Hepatocyte (in vitro differentiated cells): Measurements from ENCODE around the gene S100A6. TPM values are rescaled to one million over a fixed set of nuclear protein-coding genes. Genes with fewer than 3 reads are reported as not detected.

Source experiments
- DNase-seq: peaks from one replicate; pipeline ENCODE4 v3.0.0-alpha.2; 2016; ENCODE audit warnings: low spot score
- H2AFZ ChIP-seq: fragments of 200-600 bp; sonication (generic); 2 replicates; pipeline ENCODE4 v1.6.0; 2016; ENCODE audit warnings: antibody characterized with exemption, mild to moderate bottlenecking
- H3K27ac ChIP-seq: fragments of 200-600 bp; sonication (generic); 2 replicates; pipeline ENCODE4 v1.5.1; 2016; ENCODE audit warnings: mild to moderate bottlenecking
- H3K27me3 ChIP-seq: fragments of 200-600 bp; sonication (generic); 2 replicates; pipeline ENCODE4 v1.6.1; 2016
- H3K36me3 ChIP-seq: fragments of 200-600 bp; sonication (generic); replicated peaks from 2 replicates; pipeline ENCODE4 v1.5.1; 2016; ENCODE audit warnings: low read depth; ENCODE audit not compliant: insufficient read depth
- H3K4me1 ChIP-seq: fragments of 200-600 bp; sonication (generic); 2 replicates; pipeline ENCODE4 v1.5.1; 2016; ENCODE audit warnings: mild to moderate bottlenecking, moderate library complexity; ENCODE audit not compliant: insufficient read depth
- H3K4me2 ChIP-seq: fragments of 200-600 bp; sonication (generic); 2 replicates; pipeline ENCODE4 v1.6.0; 2016
- H3K4me3 ChIP-seq: fragments of 200-600 bp; sonication (generic); 2 replicates; pipeline ENCODE4 v1.5.1; 2016; ENCODE audit warnings: mild to moderate bottlenecking
- H3K79me2 ChIP-seq: fragments of 200-600 bp; sonication (generic); 2 replicates; pipeline ENCODE4 v1.6.0; 2017; ENCODE audit warnings: mild to moderate bottlenecking
- H3K9me2 ChIP-seq: fragments of 200-600 bp; sonication (generic); replicated peaks from 2 replicates; pipeline ENCODE4 v1.6.0; 2017; ENCODE audit warnings: mild to moderate bottlenecking; ENCODE audit not compliant: insufficient read depth
- H3K9me3 ChIP-seq: fragments of 200-600 bp; sonication (generic); 2 replicates; pipeline ENCODE4 v1.5.1; 2016; ENCODE audit warnings: low read depth, mild to moderate bottlenecking
- H4K20me1 ChIP-seq: fragments of 200-600 bp; sonication (generic); 2 replicates; pipeline ENCODE4 v1.6.0; 2016; ENCODE audit warnings: mild to moderate bottlenecking; ENCODE audit not compliant: insufficient read depth, poor library complexity, severe bottlenecking
- CTCF ChIP-seq: fragments of 200-600 bp; sonication (generic); IDR thresholded peaks from 2 replicates; pipeline ENCODE4 v1.5.1; 2016; ENCODE audit warnings: antibody characterized with exemption, mild to moderate bottlenecking; ENCODE audit not compliant: poor library complexity
- EZH2 ChIP-seq: fragments of 200-600 bp; sonication (generic); IDR thresholded peaks from 2 replicates; pipeline ENCODE4 v1.6.1; 2016; ENCODE audit warnings: antibody characterized with exemption, mild to moderate bottlenecking, borderline replicate concordance
- EZH2phosphoT487 ChIP-seq: fragments of 200-600 bp; sonication (generic); IDR thresholded peaks from one replicate; pipeline ENCODE4 v1.6.1; 2018; ENCODE audit warnings: antibody characterized with exemption, mild to moderate bottlenecking, low read depth, moderate library complexity; ENCODE audit not compliant: unreplicated experiment, severe bottlenecking
- WGBS: methylation state at CpG from one replicate; pipeline ENCODE4 v1.1.6; 2016; ENCODE audit warnings: low lambda C conversion rate; ENCODE audit errors: missing lambda C conversion rate; 5-methylcytosine and 5-hydroxymethylcytosine counted together
- polyA plus RNA-seq: library from polyadenylated mRNA; unstranded; fragments of >200 nt; fragmentation: Nextera tagmentation; extraction: Ambion mirVana; gene quantifications from 2 replicates; pipeline ENCODE4 v1.2.1, GENCODE V29; 2016
- total RNA-seq: library from RNA; depleted of rRNA; stranded (reverse); fragments of >200 nt; gene quantifications from 2 replicates; pipeline ENCODE4 v1.2.3, GENCODE V29; 2014

Gene S100A6
- total and polyA plus RNA-seq, 2 experiments from 2014 or later: 173 to 657 TPM

DNA sequence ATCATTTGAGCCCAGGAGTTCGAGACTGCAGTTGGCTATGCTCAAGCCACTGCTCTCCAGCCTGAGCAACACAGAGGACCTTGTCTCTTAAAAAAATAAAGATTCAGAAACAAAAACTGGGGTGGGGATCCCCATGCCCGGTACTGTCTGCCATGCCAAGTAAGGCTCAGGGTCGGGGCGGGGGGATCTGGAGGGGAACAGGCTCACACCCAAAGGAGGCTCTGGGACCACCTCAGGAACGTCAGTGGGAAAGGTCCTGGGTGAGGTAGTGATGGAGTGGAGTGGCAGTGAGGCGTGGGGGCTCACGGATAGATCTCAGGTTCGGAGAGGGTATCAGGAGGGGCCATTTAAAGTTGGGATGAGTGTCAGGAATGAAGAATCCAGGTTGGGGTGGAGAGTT lies 10.6 kb upstream of the S100A6 start:
- TF ChIP-seq CTCF: no peak
- TF ChIP-seq EZH2phosphoT487: no peak
- TF ChIP-seq EZH2: no peak
- peak overlapping the region; percentile 97 for H3K27ac ChIP-seq
- no peaks in the 10 kb centered on the region for H3K36me3 ChIP-seq
- no peaks in the 10 kb centered on the region for H4K20me1 ChIP-seq
- 92% methylated on average over 8 of the region's 8 CpGs for WGBS
- no peak overlapping the region for H3K4me3 ChIP-seq
- H3K4me1 ChIP-seq: peaks cover 69% of the 10 kb centered on the region
- no peaks in the 10 kb centered on the region for H3K9me3 ChIP-seq
- H3K4me2 ChIP-seq: peak overlapping the region; percentile 63
- no peak overlapping the region for H2AFZ ChIP-seq
- H3K79me2 ChIP-seq: peaks cover 9% of the 10 kb centered on the region
- no peak for DNase-seq
- H3K9me2 ChIP-seq: no peaks in the 10 kb centered on the region
- H3K27me3 ChIP-seq: no peaks in the 10 kb centered on the region

DNA sequence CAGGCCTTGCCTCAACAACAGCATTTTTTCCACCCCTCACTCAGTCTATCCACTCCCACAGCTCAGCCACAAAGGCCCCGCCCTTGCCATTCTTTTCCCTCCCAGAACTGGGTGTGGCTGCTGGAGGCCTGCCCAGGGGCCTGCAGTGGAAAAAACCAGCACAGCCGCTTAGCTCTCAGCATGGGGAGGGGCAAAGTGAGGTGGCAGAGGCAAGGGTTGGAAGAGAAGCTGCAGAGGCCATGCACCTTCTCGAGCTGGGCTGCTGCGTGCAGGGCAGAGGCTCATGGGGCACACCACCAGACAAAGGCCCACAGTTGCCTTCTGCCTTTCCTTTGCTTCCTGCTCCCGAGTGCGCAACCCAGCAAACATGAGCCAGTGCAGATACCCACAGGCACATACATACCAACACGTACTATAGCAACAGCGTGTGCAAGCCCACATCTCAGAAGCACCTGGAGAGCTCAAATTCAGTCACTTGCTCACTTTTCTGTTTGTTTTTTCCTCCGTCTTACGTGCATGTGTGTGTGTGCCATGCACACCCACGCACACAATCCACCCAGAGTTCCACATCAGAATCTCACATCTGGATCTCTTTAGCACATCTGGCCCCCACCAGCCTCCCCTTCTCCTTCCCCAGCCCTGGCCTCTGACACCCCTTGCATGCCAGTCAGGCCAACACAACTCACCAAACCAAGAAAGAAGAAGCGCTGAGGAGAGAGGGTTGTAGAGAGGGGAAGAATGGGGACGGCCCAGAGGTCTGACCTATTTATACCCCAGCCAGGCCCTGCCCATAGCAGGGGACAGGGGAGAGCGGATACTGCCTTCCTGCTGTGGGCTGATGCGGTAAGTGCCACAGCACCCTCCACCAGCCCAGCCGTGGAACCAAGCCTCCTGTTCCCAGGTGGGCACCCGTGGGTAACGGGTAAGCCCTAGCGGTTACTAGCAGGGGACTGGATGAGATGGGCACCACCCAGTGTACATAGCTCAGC lies 9.6 kb upstream of the S100A6 start, which contains the start of gene S100A4:
TSS of gene S100A4 (minus strand) at position 740 of the 989 bp plus-strand sequence. CDS start 1,012 bp downstream, outside the sequence.
- TF ChIP-seq EZH2phosphoT487 (no peak), CTCF (no peak), EZH2 (no peak)
- WGBS: 34% methylated on average over 19 of the region's 19 CpGs
- H3K27me3 ChIP-seq: no peaks in the 10 kb centered on the region
- H3K36me3 ChIP-seq: no peaks in the 10 kb centered on the region
- peak within 1 kb of the TSS; percentile 21 for H2AFZ ChIP-seq
- H3K9me3 ChIP-seq: no peaks in the 10 kb centered on the region
- H3K79me2 ChIP-seq: peaks cover 9% of the 10 kb centered on the region
- peak within 1 kb of the TSS; percentile 72 for H3K4me2 ChIP-seq
- no peaks in the 10 kb centered on the region for H4K20me1 ChIP-seq
- no peaks in the 10 kb centered on the region for H3K9me2 ChIP-seq
- DNase-seq: peak; percentile 97
- peaks cover 69% of the 10 kb centered on the region for H3K4me1 ChIP-seq
- no peak within 1 kb of the TSS for H3K4me3 ChIP-seq
- peak within 1 kb of the TSS; percentile 97 for H3K27ac ChIP-seq

DNA sequence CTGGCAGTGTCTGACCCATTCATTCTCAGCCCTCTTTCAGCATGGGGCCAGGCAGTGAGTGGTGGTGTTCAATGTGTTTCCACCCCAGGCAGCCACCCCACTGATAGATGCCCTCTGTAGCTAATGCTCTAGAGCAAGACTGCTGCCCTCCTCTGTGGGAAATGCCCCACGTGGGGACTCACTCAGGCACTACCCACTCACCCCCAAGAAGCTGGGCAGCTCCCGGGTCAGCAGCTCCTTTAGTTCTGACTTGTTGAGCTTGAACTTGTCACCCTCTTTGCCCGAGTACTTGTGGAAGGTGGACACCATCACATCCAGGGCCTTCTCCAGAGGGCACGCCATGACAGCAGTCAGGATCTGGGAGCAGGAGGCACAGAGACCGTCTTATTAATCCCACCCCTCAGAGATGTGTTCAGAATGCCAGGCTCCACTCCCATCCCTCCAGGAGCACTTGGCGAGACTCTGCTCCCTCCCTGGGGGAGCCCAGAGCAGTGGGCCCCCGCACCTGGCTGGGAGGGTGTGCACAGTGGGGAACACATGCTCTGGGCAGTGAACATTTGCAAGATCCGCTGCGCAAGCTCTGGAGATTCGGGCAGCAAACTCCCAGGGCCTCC lies 8.8 kb upstream of the S100A6 start:
- no peak for DNase-seq
- Histone ChIP-seq H3K27me3 (no peaks in the 10 kb centered on the region), H3K4me1 (peaks cover 61% of the 10 kb centered on the region), H3K9me3 (no peaks in the 10 kb centered on the region), H3K79me2 (peaks cover 9% of the 10 kb centered on the region), H2AFZ (peak overlapping the region; percentile 21), H3K27ac (peak overlapping the region; percentile 97), H3K36me3 (no peaks in the 10 kb centered on the region), H3K4me2 (peak overlapping the region; percentile 72), H3K4me3 (no peak overlapping the region), H3K9me2 (no peaks in the 10 kb centered on the region), H4K20me1 (no peaks in the 10 kb centered on the region)
- 34% methylated on average over 10 of the region's 10 CpGs for WGBS
- no peak for TF ChIP-seq EZH2
- TF ChIP-seq CTCF: no peak
- TF ChIP-seq EZH2phosphoT487: no peak
